Neuronal stem cell (in vitro differentiated cells): ENCODE results near the gene SV2C.
"Not testable (repeated sequence)": the region's sequence is repeated elsewhere in the genome, so short reads cannot be mapped to it uniquely, and the experiment has no call there.

Source experiments
- DNase-seq: peaks from one replicate; pipeline ENCODE4 v3.0.0-alpha.2; 2013; ENCODE audit warnings: low spot score
- H2AFZ ChIP-seq: one replicate; pipeline ENCODE4 v1.6.1; 2013; ENCODE audit warnings: mild to moderate bottlenecking, low read length, inconsistent platforms
- H2AK5ac ChIP-seq: 2 replicates; pipeline ENCODE4 v1.6.1; 2013; ENCODE audit warnings: low read depth, mild to moderate bottlenecking, inconsistent platforms, low read length, moderate library complexity, mixed read lengths
- H2BK120ac ChIP-seq: 2 replicates; pipeline ENCODE4 v1.6.1; 2013; ENCODE audit warnings: low read depth, mild to moderate bottlenecking, inconsistent platforms, low read length, moderate library complexity, mixed read lengths
- H2BK12ac ChIP-seq: one replicate; pipeline ENCODE4 v1.6.1; 2013; ENCODE audit warnings: low read length, inconsistent platforms
- H2BK15ac ChIP-seq: 2 replicates; pipeline ENCODE4 v1.6.1; 2013; ENCODE audit warnings: mild to moderate bottlenecking, low read length, inconsistent platforms, mixed read lengths
- H2BK5ac ChIP-seq: one replicate; pipeline ENCODE4 v1.6.1; 2013; ENCODE audit warnings: inconsistent platforms, mild to moderate bottlenecking, low read length, moderate library complexity
- H3K14ac ChIP-seq: one replicate; pipeline ENCODE4 v1.6.1; 2013; ENCODE audit warnings: low read length, inconsistent platforms
- H3K18ac ChIP-seq: 2 replicates; pipeline ENCODE4 v1.6.1; 2013; ENCODE audit warnings: low read length, inconsistent platforms
- H3K23ac ChIP-seq: 2 replicates; pipeline ENCODE4 v1.6.1; 2013; ENCODE audit warnings: low read depth, mild to moderate bottlenecking, mixed read lengths, low read length, inconsistent platforms; ENCODE audit not compliant: poor library complexity
- H3K27ac ChIP-seq: replicated peaks from 3 replicates; pipeline ENCODE4 v1.5.1; 2013; ENCODE audit warnings: low read length, inconsistent platforms
- H3K27me3 ChIP-seq, 3 experiments: 2 replicates each; pipeline ENCODE4 v1.6.1; 2013; ENCODE audit warnings: low read length in 3 of 3, mild to moderate bottlenecking in 2 of 3, inconsistent platforms in 1 of 3, low read depth in 1 of 3, mixed read lengths in 1 of 3, moderate library complexity in 1 of 3; ENCODE audit not compliant: control insufficient read depth in 3 of 3, insufficient read depth in 3 of 3
- H3K36me3 ChIP-seq, 2 donors: replicated peaks in 1 of 2; 2 replicates each; pipeline ENCODE4 v1.6.1; 2013; ENCODE audit warnings: low read length in 2 of 2; ENCODE audit not compliant: control insufficient read depth in 2 of 2, insufficient read depth in 2 of 2
- H3K4ac ChIP-seq: 2 replicates; pipeline ENCODE4 v1.6.1; 2013; ENCODE audit warnings: inconsistent platforms, mild to moderate bottlenecking, low read length, moderate library complexity
- H3K4me1 ChIP-seq, 2 donors: 1 replicate in 1 of 2; 2 replicates in 1 of 2; pipeline ENCODE4 v1.6.1; 2013; ENCODE audit warnings: low read length in 2 of 2, low read depth in 1 of 2; ENCODE audit not compliant: control insufficient read depth in 2 of 2, insufficient read depth in 1 of 2
- H3K4me2 ChIP-seq: one replicate; pipeline ENCODE4 v1.6.1; 2013; ENCODE audit warnings: mild to moderate bottlenecking, low read length, inconsistent platforms; ENCODE audit not compliant: insufficient read depth, poor library complexity, severe bottlenecking
- H3K4me3 ChIP-seq, 2 donors: 2 replicates each; pipeline ENCODE4 v1.5.1; 2013; ENCODE audit warnings: low read length in 2 of 2, mild to moderate bottlenecking in 2 of 2, inconsistent platforms in 1 of 2, moderate library complexity in 1 of 2
- H3K79me1 ChIP-seq: one replicate; pipeline ENCODE4 v1.6.1; 2013; ENCODE audit warnings: low read depth, mild to moderate bottlenecking, inconsistent platforms, low read length, moderate library complexity
- H3K9ac ChIP-seq: one replicate; pipeline ENCODE4 v1.6.1; 2013; ENCODE audit warnings: mild to moderate bottlenecking, low read depth, low read length, inconsistent platforms; ENCODE audit not compliant: poor library complexity
- H3K9me3 ChIP-seq, 2 donors: replicated peaks in 1 of 2; 2 replicates each; pipeline versions ENCODE3 to v1.6.1; 2013; ENCODE audit warnings: low read length in 2 of 2, mild to moderate bottlenecking in 2 of 2, inconsistent platforms in 1 of 2, low read depth in 1 of 2, mixed read lengths in 1 of 2, moderate library complexity in 1 of 2; ENCODE audit not compliant: control insufficient read depth in 2 of 2, insufficient read depth in 1 of 2
- H4K8ac ChIP-seq: one replicate; pipeline ENCODE4 v1.6.1; 2013; ENCODE audit warnings: low read depth, mild to moderate bottlenecking, inconsistent platforms, low read length, moderate library complexity
- H4K91ac ChIP-seq: one replicate; pipeline ENCODE4 v1.6.1; 2013; ENCODE audit warnings: low read length, low read depth, mild to moderate bottlenecking, inconsistent platforms; ENCODE audit not compliant: poor library complexity
- WGBS, 2 donors: extraction: QIAGEN DNeasy Blood & Tissue Kit; methylation state at CpG; one replicate each; pipeline ENCODE4 v1.1.7; 2013; ENCODE audit warnings: missing lambda C conversion rate in 2 of 2, mixed read lengths in 1 of 2; ENCODE audit not compliant: insufficient read length in 2 of 2, insufficient replicate concordance in 1 of 2; ENCODE audit errors: extremely low coverage in 2 of 2; 5-methylcytosine and 5-hydroxymethylcytosine counted together

The SV2C gene

GRCh38 chr5:76240336-76240735, 157.2 kb downstream of the SV2C start:
- no peak overlapping the region for H2BK12ac ChIP-seq
- H3K9ac ChIP-seq: no peak overlapping the region
- H3K27ac ChIP-seq: no peak overlapping the region
- no peak for DNase-seq
- no peak overlapping the region for H3K4me3 ChIP-seq
- H2BK120ac ChIP-seq: no peak overlapping the region
- H3K4me1 ChIP-seq: no peaks in the 10 kb centered on the region
- no peak overlapping the region for H2BK15ac ChIP-seq
- H3K36me3 ChIP-seq: no peaks in the 10 kb centered on the region
- WGBS, 2 donors: no CpG with 5 or more reads among the region's 2 CpGs
- no peak overlapping the region for H3K4ac ChIP-seq
- H3K4me2 ChIP-seq: no peak overlapping the region
- no peak overlapping the region for H2BK5ac ChIP-seq
- no peak overlapping the region for H4K91ac ChIP-seq
- no peak overlapping the region for H2AK5ac ChIP-seq
- no peak overlapping the region for H4K8ac ChIP-seq
- no peak overlapping the region for H3K23ac ChIP-seq
- H3K14ac ChIP-seq: no peak overlapping the region
- no peak overlapping the region for H2AFZ ChIP-seq
- no peaks in the 10 kb centered on the region for H3K9me3 ChIP-seq
- H3K79me1 ChIP-seq: no peaks in the 10 kb centered on the region
- H3K18ac ChIP-seq: no peak overlapping the region
- no peaks in the 10 kb centered on the region for H3K27me3 ChIP-seq

- H2BK5ac ChIP-seq, H2AFZ ChIP-seq: not testable (repeated sequence)
- WGBS, 2 donors: no CpG with 5 or more reads among the region's 22 CpGs
These were observed 159.0 kb downstream of the SV2C start for GRCh38 chr5:76242155-76242554.

GRCh38 chr5:76245590-76245989, 162.4 kb downstream of the SV2C start:
- H3K27me3 ChIP-seq: peaks cover 0 to 4% (median 0%) of the 10 kb centered on the region in 3 experiments
- no peak overlapping the region for H3K4ac ChIP-seq
- H2BK120ac ChIP-seq: no peak overlapping the region
- H2AFZ ChIP-seq: no peak overlapping the region
- whole genome bisulfite sequencing, 2 donors: no CpG with 5 or more reads among the region's 3 CpGs
- H3K14ac ChIP-seq: no peak overlapping the region
- H3K79me1 ChIP-seq: no peaks in the 10 kb centered on the region
- no peak overlapping the region for H2AK5ac ChIP-seq
- H2BK12ac ChIP-seq: no peak overlapping the region
- H3K4me2 ChIP-seq: no peak overlapping the region
- H4K8ac ChIP-seq: no peak overlapping the region
- no peak overlapping the region for H3K4me3 ChIP-seq
- no peak for DNase-seq
- no peak overlapping the region for H4K91ac ChIP-seq
- H3K23ac ChIP-seq: no peak overlapping the region
- no peak overlapping the region for H3K18ac ChIP-seq
- H3K4me1 ChIP-seq: no peaks in the 10 kb centered on the region
- H3K9me3 ChIP-seq: no peaks in the 10 kb centered on the region
- no peak overlapping the region for H2BK15ac ChIP-seq
- no peak overlapping the region for H3K27ac ChIP-seq
- no peak overlapping the region for H2BK5ac ChIP-seq
- no peaks in the 10 kb centered on the region for H3K36me3 ChIP-seq
- no peak overlapping the region for H3K9ac ChIP-seq

More at GRCh38 chr5:76242155-76242554, 159.0 kb downstream of the SV2C start:
- not testable (repeated sequence) for H3K4me1 ChIP-seq, H3K14ac ChIP-seq, H3K9ac ChIP-seq, H2BK12ac ChIP-seq, DNase-seq, H3K27me3 ChIP-seq, H3K9me3 ChIP-seq, H3K4ac ChIP-seq, H2AK5ac ChIP-seq, H3K79me1 ChIP-seq, H4K91ac ChIP-seq, H3K4me3 ChIP-seq, H2BK120ac ChIP-seq, H3K27ac ChIP-seq, H4K8ac ChIP-seq, H3K23ac ChIP-seq, H3K18ac ChIP-seq, H2BK15ac ChIP-seq, H3K36me3 ChIP-seq, H3K4me2 ChIP-seq

DNA sequence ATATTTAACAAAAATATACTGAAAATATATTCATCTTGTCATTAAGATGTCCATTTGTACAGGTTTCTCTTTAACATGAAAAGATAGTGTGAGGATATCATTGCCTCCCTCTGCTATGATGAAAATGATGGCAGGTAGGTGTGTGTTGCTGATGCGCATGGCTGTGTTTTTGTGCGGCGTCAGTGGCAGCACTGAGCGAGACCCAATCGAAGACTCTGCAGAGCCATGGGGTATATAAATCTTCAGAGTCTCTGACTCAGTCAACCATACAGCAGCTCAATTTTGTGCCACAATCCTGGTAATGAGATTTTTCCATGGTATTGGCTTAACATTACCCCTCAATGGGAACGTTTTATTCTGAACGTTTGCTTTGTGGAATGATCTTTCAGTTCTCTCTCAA, 166.4 kb downstream of the SV2C start:
- H3K36me3 ChIP-seq: no peaks in the 10 kb centered on the region
- H4K8ac ChIP-seq: no peak overlapping the region
- no peaks in the 10 kb centered on the region for H3K79me1 ChIP-seq
- H3K4me2 ChIP-seq: no peak overlapping the region
- H2AFZ ChIP-seq: no peak overlapping the region
- H3K9ac ChIP-seq: no peak overlapping the region
- no peaks in the 10 kb centered on the region for H3K4me1 ChIP-seq
- no peak overlapping the region for H3K18ac ChIP-seq
- H2BK120ac ChIP-seq: no peak overlapping the region
- H2BK5ac ChIP-seq: no peak overlapping the region
- H3K27me3 ChIP-seq: peaks cover 0 to 4% (median 0%) of the 10 kb centered on the region in 3 experiments
- no peak overlapping the region for H2BK12ac ChIP-seq
- no peak overlapping the region for H3K4ac ChIP-seq
- no peak overlapping the region for H2AK5ac ChIP-seq
- H3K4me3 ChIP-seq: no peak overlapping the region
- no CpG with 5 or more reads among the region's 7 CpGs for WGBS, 2 donors
- no peak overlapping the region for H2BK15ac ChIP-seq
- no peak overlapping the region for H3K14ac ChIP-seq
- no peaks in the 10 kb centered on the region for H3K9me3 ChIP-seq
- no peak overlapping the region for H3K23ac ChIP-seq
- no peak overlapping the region for H4K91ac ChIP-seq
- no peak for DNase-seq
- H3K27ac ChIP-seq: no peak overlapping the region
